IMR-90 (cell line): Measurements from ENCODE around the gene TLR9. TPM values are rescaled to one million over a fixed set of nuclear protein-coding genes. Genes with fewer than 3 reads are reported as not detected.

Source experiments
- ATAC-seq: fragments of 200-7000 bp; cut with Tn5 transposase; 2 replicates; pipeline ENCODE4 v1.9.1; 2020; ENCODE audit warnings: low read depth, mild to moderate bottlenecking, moderate library complexity
- BruUV-seq: library from RNA; stranded (reverse); fragments of 400-500 nt; replicated peaks from 2 replicates; lab custom pipeline; 2021; lab: Mats Ljungman, UMichigan
- CTCF ChIA-PET: fragments of 300-600 bp; formaldehyde crosslinking; extraction: SDS; loops from one replicate; lab custom pipeline; 2021; ENCODE audit warnings: antibody characterized with exemption; lab: Yijun Ruan, JAX
- POLR2A ChIA-PET: fragments of 300-600 bp; sonication (Branson Sonifier 250); formaldehyde crosslinking; loops from one replicate; lab custom pipeline; 2022; ENCODE audit warnings: antibody characterized with exemption; ENCODE audit not compliant: unreplicated experiment; lab: Charles Lee
- DNase-seq: peaks from one replicate; pipeline ENCODE4 v3.0.0; 2013
- H2AFZ ChIP-seq: replicated peaks from 2 replicates; pipeline ENCODE3; 2013; ENCODE audit warnings: low read length, mild to moderate bottlenecking; ENCODE audit not compliant: poor library complexity
- H2AK5ac ChIP-seq: 2 replicates; pipeline ENCODE4 v1.6.1; 2013; ENCODE audit warnings: low read depth, low read length, inconsistent platforms
- H2AK9ac ChIP-seq: replicated peaks from 2 replicates; pipeline ENCODE3; 2013; ENCODE audit warnings: mild to moderate bottlenecking, low read depth, low read length, moderate library complexity; ENCODE audit not compliant: poor library complexity
- H2BK120ac ChIP-seq: 2 replicates; pipeline ENCODE4 v1.6.1; 2013; ENCODE audit warnings: low read depth, low read length, inconsistent platforms
- H2BK15ac ChIP-seq: 3 replicates; pipeline ENCODE4 v1.6.1; 2013; ENCODE audit warnings: low read depth, low read length, inconsistent platforms
- H2BK20ac ChIP-seq: 2 replicates; pipeline ENCODE4 v1.6.1; 2013; ENCODE audit warnings: low read depth, mild to moderate bottlenecking, inconsistent platforms, low read length, moderate library complexity
- H2BK5ac ChIP-seq: 2 replicates; pipeline ENCODE4 v1.6.1; 2013; ENCODE audit warnings: mild to moderate bottlenecking, low read depth, low read length, inconsistent platforms; ENCODE audit not compliant: poor library complexity, severe bottlenecking
- H3K14ac ChIP-seq: replicated peaks from 2 replicates; pipeline ENCODE4 v1.6.1; 2013; ENCODE audit warnings: low read depth, low read length, inconsistent platforms
- H3K18ac ChIP-seq: 2 replicates; pipeline ENCODE4 v1.6.1; 2013; ENCODE audit warnings: low read depth, low read length, control low read depth
- H3K23ac ChIP-seq: 2 replicates; pipeline ENCODE4 v1.6.1; 2013; ENCODE audit warnings: low read depth, low read length, inconsistent platforms
- H3K27ac ChIP-seq: 2 replicates; pipeline ENCODE4 v1.5.1; 2013; ENCODE audit warnings: mild to moderate bottlenecking, control low read depth, low read length; ENCODE audit not compliant: insufficient read depth
- H3K27me3 ChIP-seq: 2 replicates; pipeline ENCODE4 v1.6.1; 2013; ENCODE audit warnings: low read length; ENCODE audit not compliant: control insufficient read depth, insufficient read depth
- H3K36me3 ChIP-seq: 2 replicates; pipeline ENCODE4 v1.6.1; 2013; ENCODE audit warnings: low read length, mixed read lengths; ENCODE audit not compliant: control insufficient read depth, insufficient read depth
- H3K4ac ChIP-seq: 2 replicates; pipeline ENCODE4 v1.6.1; 2013; ENCODE audit warnings: low read depth, low read length, inconsistent platforms
- H3K4me1 ChIP-seq: 2 replicates; pipeline ENCODE4 v1.6.1; 2013; ENCODE audit warnings: low read length, mixed read lengths; ENCODE audit not compliant: control insufficient read depth, insufficient read depth
- H3K4me2 ChIP-seq: 2 replicates; pipeline ENCODE4 v1.6.1; 2013; ENCODE audit warnings: low read depth, mild to moderate bottlenecking, control low read depth, low read length, moderate library complexity
- H3K4me3 ChIP-seq: 2 replicates; pipeline ENCODE4 v1.5.1; 2013; ENCODE audit warnings: low read depth, mild to moderate bottlenecking, control low read depth, low read length, moderate library complexity; ENCODE audit not compliant: insufficient read depth
- H3K56ac ChIP-seq: 2 replicates; pipeline ENCODE4 v1.6.1; 2013; ENCODE audit warnings: low read length, inconsistent platforms; ENCODE audit not compliant: insufficient read depth; ENCODE audit errors: extremely low read depth
- H3K79me1 ChIP-seq, 2 experiments: 2 replicates each; pipeline ENCODE4 v1.6.1; 2013; ENCODE audit warnings: low read length in 2 of 2, inconsistent platforms in 1 of 2, low read depth in 1 of 2
- H3K9ac ChIP-seq: 2 replicates; pipeline ENCODE4 v1.6.1; 2013; ENCODE audit warnings: low read depth, low read length, control low read depth
- H3K9me1 ChIP-seq: 2 replicates; pipeline ENCODE4 v1.6.1; 2013; ENCODE audit warnings: low read length, inconsistent platforms; ENCODE audit not compliant: insufficient read depth
- H3K9me3 ChIP-seq: 2 replicates; pipeline ENCODE4 v1.6.1; 2013; ENCODE audit warnings: low read length; ENCODE audit not compliant: control insufficient read depth, insufficient read depth
- H4K20me1 ChIP-seq: 2 replicates; pipeline ENCODE4 v1.6.1; 2013; ENCODE audit warnings: low read length, inconsistent platforms; ENCODE audit not compliant: insufficient read depth
- H4K5ac ChIP-seq: 2 replicates; pipeline ENCODE4 v1.6.1; 2013; ENCODE audit warnings: mild to moderate bottlenecking, low read depth, low read length, control low read depth
- H4K8ac ChIP-seq, 2 experiments: 2 replicates each; pipeline ENCODE4 v1.6.1; 2013; ENCODE audit warnings: low read depth in 2 of 2, low read length in 2 of 2, control low read depth in 1 of 2, inconsistent platforms in 1 of 2
- H4K91ac ChIP-seq: 2 replicates; pipeline ENCODE4 v1.6.1; 2013; ENCODE audit warnings: low read depth, low read length, inconsistent platforms; ENCODE audit not compliant: insufficient read depth
- BHLHE40 ChIP-seq: fragments of 150-350 bp; IDR thresholded peaks from 2 replicates; pipeline ENCODE4 v1.6.1; 2016; ENCODE audit warnings: mild to moderate bottlenecking, low read depth, low read length
- CEBPB ChIP-seq: IDR thresholded peaks from 2 replicates; pipeline ENCODE4 v1.6.1; 2012; ENCODE audit warnings: low read depth, low read length, improper control_type of control experiment
- CHD1 ChIP-seq: IDR thresholded peaks from 2 replicates; pipeline ENCODE4 v1.6.1; 2012; ENCODE audit warnings: low read depth, low read length, improper control_type of control experiment
- CTCF ChIP-seq: conservative IDR thresholded peaks from 2 replicates; pipeline ENCODE4 v1.5.1; 2012; ENCODE audit warnings: mild to moderate bottlenecking, low read depth, low read length, improper control_type of control experiment
- ELK1 ChIP-seq: fragments of 150-350 bp; IDR thresholded peaks from 2 replicates; pipeline ENCODE4 v1.6.1; 2016; ENCODE audit warnings: low read depth, mild to moderate bottlenecking, low read length, moderate library complexity, borderline replicate concordance
- FOS ChIP-seq: fragments of 150-350 bp; IDR thresholded peaks from 2 replicates; pipeline ENCODE4 v1.6.1; 2016; ENCODE audit warnings: low read depth, low read length
- MAFK ChIP-seq: IDR thresholded peaks from 2 replicates; pipeline ENCODE4 v1.6.1; 2012; ENCODE audit warnings: low read depth, low read length, improper control_type of control experiment
- MAZ ChIP-seq: IDR thresholded peaks from 2 replicates; pipeline ENCODE4 v1.6.1; 2012; ENCODE audit warnings: low read depth, mild to moderate bottlenecking, low read length, improper control_type of control experiment, moderate library complexity, borderline replicate concordance
- MXI1 ChIP-seq: IDR thresholded peaks from 2 replicates; pipeline ENCODE4 v1.6.1; 2012; ENCODE audit warnings: low read depth, mild to moderate bottlenecking, low read length, moderate library complexity, borderline replicate concordance
- NFE2L2 ChIP-seq: fragments of 150-350 bp; IDR thresholded peaks from 2 replicates; pipeline ENCODE4 v1.6.1; 2016; ENCODE audit warnings: low read depth, mild to moderate bottlenecking, low read length
- POLR2A ChIP-seq: IDR thresholded peaks from 2 replicates; pipeline ENCODE4 v1.6.1; 2012; ENCODE audit warnings: mild to moderate bottlenecking, low read depth, low read length
- RAD21 ChIP-seq: IDR thresholded peaks from 2 replicates; pipeline ENCODE4 v1.6.1; 2012; ENCODE audit warnings: low read length, improper control_type of control experiment
- RCOR1 ChIP-seq: IDR thresholded peaks from 2 replicates; pipeline ENCODE4 v1.6.1; 2012; ENCODE audit warnings: mild to moderate bottlenecking, low read length, improper control_type of control experiment; ENCODE audit not compliant: insufficient replicate concordance
- RFX5 ChIP-seq: IDR thresholded peaks from 2 replicates; pipeline ENCODE4 v1.8.0; 2012; ENCODE audit warnings: low read depth, mild to moderate bottlenecking, low read length, moderate library complexity
- SMC3 ChIP-seq: fragments of 150-350 bp; IDR thresholded peaks from 2 replicates; pipeline ENCODE4 v1.6.1; 2016; ENCODE audit warnings: low read depth, mild to moderate bottlenecking, antibody characterized with exemption, low read length, moderate library complexity
- USF2 ChIP-seq: fragments of 150-350 bp; IDR thresholded peaks from 2 replicates; pipeline ENCODE4 v1.6.1; 2017; ENCODE audit warnings: mild to moderate bottlenecking, antibody characterized with exemption, low read length, low read depth
- WGBS, 2 experiments: methylation state at CpG; one replicate each; pipeline versions ENCODE4 v1.1.5 to v1.1.7; 2013; ENCODE audit warnings: missing lambda C conversion rate in 2 of 2; ENCODE audit not compliant: insufficient read length in 1 of 2; ENCODE audit errors: extremely low coverage in 2 of 2; 5-methylcytosine and 5-hydroxymethylcytosine counted together
- dilution Hi-C: fragments of 300-500 bp; cut with HindIII; formaldehyde crosslinking; loops from one replicate; pipeline ENCODE4 v1.14.3; 2018; ENCODE audit warnings: low sequenced_read_pairs; ENCODE audit not compliant: unreplicated experiment
- in situ Hi-C: fragments of 300-500 bp; cut with MboI; formaldehyde crosslinking; loops from 3 replicates; pipeline ENCODE4 v1.14.3; 2019; ENCODE audit warnings: low sequenced_read_pairs, inconsistent platforms, mixed read lengths
- intact Hi-C: fragments of 100-400 bp; cut with micrococcal nuclease; formaldehyde crosslinking; loops from 2 replicates; pipeline ENCODE4 v1.10.0; 2022
- polyA plus RNA-seq, 3 experiments: library from polyadenylated mRNA; depleted of rRNA; stranded (reverse); fragments of >200 nt; gene quantifications; 2 replicates each; pipeline ENCODE4 v1.2.3, GENCODE V29; 2012; ENCODE audit warnings: low replicate concordance in 1 of 3
- total RNA-seq: library from RNA; depleted of rRNA; stranded (reverse); fragments of >200 nt; gene quantifications from 2 replicates; pipeline ENCODE4 v1.2.3, GENCODE V29; 2012

The TLR9 gene
- total and polyA plus RNA-seq, 2 of the 4 experiments (the other 2 are of a cell fraction) = not detected

DNA sequence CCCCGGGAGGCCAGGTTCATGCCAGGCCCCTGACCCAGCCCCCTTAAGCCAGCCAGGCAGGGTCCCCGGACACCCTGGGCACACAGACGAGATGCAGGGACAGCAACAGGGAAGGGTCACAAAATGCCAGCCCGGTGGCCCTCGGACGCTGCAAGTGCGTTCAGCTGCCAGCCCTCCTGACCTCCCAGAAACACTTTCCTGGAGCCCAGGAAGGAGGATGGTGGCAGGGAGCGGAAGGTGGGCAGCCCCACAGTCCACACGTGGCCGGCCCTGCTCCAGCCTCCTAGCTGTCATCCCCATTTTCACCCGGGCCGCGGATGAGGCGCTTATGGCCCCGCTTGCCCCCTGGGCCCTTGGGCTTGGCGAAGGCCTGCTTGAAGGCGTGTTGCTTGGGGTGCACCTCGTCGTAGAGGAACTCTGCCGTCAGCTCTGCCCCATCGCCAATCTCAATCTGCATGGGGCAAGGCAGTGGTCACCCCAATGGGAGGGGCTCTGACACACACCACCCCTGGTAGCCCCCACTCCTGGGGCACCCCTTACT lies 3.4 kb upstream of the TLR9 start:
- Histone ChIP-seq H3K27me3 (no peaks in the 10 kb centered on the region), H3K4ac (no peak overlapping the region), H3K56ac (no peak overlapping the region), H3K9me1 (no peaks in the 10 kb centered on the region), H4K5ac (no peak overlapping the region), H3K27ac (no peak overlapping the region), H4K8ac (no peak overlapping the region), H4K20me1 (peaks cover 26% of the 10 kb centered on the region), H3K18ac (no peak overlapping the region), H2BK120ac (no peak overlapping the region), H2AK5ac (no peak overlapping the region), H2BK20ac (no peak overlapping the region), H3K9me3 (no peaks in the 10 kb centered on the region), H3K23ac (no peak overlapping the region), H3K79me1 (peaks cover 5 to 22% of the 10 kb centered on the region in 2 experiments; a peak in 3 of 4 replicates), H2AFZ (no peak overlapping the region), H3K9ac (no peak overlapping the region), H2AK9ac (no peak overlapping the region), H4K91ac (no peak overlapping the region), H3K4me3 (no peak overlapping the region), H3K4me1 (no peaks in the 10 kb centered on the region), H3K14ac (no peak overlapping the region), H2BK5ac (no peak overlapping the region), H3K36me3 (peaks cover 47% of the 10 kb centered on the region), H3K4me2 (no peak overlapping the region), H2BK15ac (no peak overlapping the region)
- POLR2A ChIA-PET = no interaction called here
- BruUV-seq = no TSS peak
- CTCF ChIA-PET = no interaction called here
- dilution Hi-C loops (no loop called here), in situ Hi-C loops (no loop called here), intact Hi-C loops (no loop called here)
- no peak for ATAC-seq
- 93% methylated on average over 11 of the region's 21 CpGs; no CpG with 5 or more reads in 1 of the 2 experiments for WGBS, 2 experiments
- no peak for TF ChIP-seq RCOR1
- no peak for TF ChIP-seq MXI1
- TF ChIP-seq MAFK = no peak
- TF ChIP-seq CHD1 = no peak
- TF ChIP-seq ELK1 = no peak
- TF ChIP-seq RAD21 = no peak
- no peak for TF ChIP-seq POLR2A
- no peak for TF ChIP-seq NFE2L2
- TF ChIP-seq RFX5 = no peak
- no peak for TF ChIP-seq SMC3
- TF ChIP-seq CTCF = no peak
- TF ChIP-seq BHLHE40 = no peak
- TF ChIP-seq MAZ = no peak
- TF ChIP-seq FOS = no peak
- no peak for TF ChIP-seq USF2
- no peak for TF ChIP-seq CEBPB
- DNase-seq = no peak
